LNCaP clone FGC (cell line): ENCODE data around the gene EHMT1.
"Not testable (repeated sequence)": the region's sequence is repeated elsewhere in the genome, so short reads cannot be mapped to it uniquely, and the experiment has no call there.

Experiments used
- DNase-seq: peaks from one replicate; pipeline ENCODE4 v3.0.0-alpha.2; 2011; ENCODE audit warnings: low read depth
- H3K4me3 ChIP-seq: 2 replicates; pipeline ENCODE4 v1.5.1; 2011; ENCODE audit warnings: mild to moderate bottlenecking, low read depth, low read length, control low read depth
- TF ChIP-seq, protein P1 (sequence below): IDR thresholded peaks from 2 replicates; pipeline ENCODE4 v1.5.1; 2012; ENCODE audit warnings: mild to moderate bottlenecking; ENCODE audit not compliant: control insufficient read depth, insufficient read depth; ENCODE audit errors: extremely low read depth

EHMT1 gene

DNA sequence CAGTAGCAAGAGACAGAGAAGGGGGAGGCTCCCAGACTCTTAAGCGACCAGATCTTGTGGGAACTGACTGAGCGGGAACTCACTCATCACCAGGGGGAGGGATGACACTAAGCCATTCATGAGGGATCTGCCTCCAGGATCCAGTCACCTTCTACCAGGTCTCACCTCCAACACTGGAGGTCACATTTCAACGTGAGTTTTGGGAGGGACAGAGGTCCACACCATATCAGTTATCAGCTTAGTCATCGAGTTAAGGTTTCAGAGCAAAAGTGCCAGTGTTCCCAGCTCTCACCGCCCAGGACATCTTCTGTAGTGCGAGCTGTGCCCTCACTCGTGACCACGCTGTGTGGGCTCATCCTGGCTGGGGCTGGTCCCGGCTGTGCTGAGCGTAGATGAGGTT, 160.1 kb downstream of the EHMT1 start:
- no peak overlapping the region for H3K4me3 ChIP-seq
- no peak for DNase-seq
- TF ChIP-seq, protein P1, sequence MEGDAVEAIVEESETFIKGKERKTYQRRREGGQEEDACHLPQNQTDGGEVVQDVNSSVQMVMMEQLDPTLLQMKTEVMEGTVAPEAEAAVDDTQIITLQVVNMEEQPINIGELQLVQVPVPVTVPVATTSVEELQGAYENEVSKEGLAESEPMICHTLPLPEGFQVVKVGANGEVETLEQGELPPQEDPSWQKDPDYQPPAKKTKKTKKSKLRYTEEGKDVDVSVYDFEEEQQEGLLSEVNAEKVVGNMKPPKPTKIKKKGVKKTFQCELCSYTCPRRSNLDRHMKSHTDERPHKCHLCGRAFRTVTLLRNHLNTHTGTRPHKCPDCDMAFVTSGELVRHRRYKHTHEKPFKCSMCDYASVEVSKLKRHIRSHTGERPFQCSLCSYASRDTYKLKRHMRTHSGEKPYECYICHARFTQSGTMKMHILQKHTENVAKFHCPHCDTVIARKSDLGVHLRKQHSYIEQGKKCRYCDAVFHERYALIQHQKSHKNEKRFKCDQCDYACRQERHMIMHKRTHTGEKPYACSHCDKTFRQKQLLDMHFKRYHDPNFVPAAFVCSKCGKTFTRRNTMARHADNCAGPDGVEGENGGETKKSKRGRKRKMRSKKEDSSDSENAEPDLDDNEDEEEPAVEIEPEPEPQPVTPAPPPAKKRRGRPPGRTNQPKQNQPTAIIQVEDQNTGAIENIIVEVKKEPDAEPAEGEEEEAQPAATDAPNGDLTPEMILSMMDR, result no peak

DNA sequence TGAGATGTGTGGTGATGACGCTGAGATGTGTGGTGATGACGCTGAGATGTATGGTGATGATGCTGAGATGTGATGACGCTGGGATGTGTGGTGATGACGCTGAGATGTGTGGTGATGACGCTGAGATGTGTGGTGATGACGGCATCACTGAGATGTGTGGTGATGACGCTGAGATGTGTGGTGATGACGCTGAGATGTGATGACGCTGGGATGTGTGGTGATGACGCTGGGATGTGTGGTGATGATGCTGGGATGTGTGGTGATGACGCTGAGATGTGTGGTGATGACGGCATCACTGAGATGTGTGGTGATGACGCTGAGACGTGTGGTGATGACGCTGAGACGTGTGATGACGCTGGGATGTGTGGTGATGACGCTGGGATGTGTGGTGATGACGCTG, 161.2 kb downstream of the EHMT1 start:
- not testable (repeated sequence) for DNase-seq, H3K4me3 ChIP-seq

DNA sequence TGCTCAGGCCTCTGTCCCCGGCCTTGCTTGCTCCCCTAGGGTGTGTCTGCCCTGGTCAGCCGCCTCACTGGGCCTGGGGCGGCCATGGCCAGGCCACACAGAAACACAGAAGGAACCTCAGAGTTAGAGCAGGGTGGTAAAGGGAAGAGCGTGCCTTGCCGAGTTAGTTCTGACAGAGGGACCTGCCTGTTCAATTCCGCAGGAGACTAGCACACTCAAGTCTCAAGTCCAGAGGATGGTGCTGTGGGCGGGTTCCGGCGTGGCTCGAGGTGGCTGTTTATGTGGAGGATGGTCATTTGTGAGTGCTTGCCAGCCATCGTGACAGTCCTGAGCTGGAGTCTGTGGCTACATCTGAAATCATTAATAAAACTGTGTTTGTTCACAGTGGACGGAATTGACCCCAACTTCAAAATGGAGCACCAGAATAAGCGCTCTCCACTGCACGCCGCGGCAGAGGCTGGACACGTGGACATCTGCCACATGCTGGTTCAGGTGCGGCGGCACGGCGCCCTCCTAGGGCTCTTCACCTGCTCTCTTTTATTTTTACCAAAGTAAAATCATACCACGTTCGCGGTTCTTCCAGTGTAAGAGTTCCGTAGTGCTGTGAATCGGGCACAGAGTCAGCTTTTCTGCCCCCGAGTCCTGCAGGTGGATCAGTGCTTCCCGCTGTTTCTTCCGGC, 163.2 kb downstream of the EHMT1 start:
- no peak overlapping the region for H3K4me3 ChIP-seq
- DNase-seq, result no peak
- TF ChIP-seq, protein P1, result no peak

DNA sequence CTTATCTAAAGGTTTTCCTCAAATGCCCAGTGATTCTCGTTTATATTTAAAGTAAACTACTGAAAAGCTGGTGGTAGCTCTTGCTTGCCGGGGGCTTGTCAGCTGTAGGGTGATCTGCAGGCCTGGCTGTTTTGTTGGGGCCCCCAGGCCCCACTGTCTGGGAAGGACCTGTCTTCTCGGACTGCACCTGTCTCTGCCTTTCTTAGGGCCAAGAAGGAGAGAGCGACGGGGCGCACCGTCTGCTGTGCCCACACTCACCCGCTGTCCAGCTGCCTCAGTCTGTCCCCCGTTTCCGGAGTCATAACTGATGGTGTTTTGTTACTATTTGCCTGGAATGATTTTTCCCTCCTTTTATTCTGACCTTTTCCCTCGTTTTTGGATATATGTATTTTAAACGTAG, 164.7 kb downstream of the EHMT1 start:
- TF ChIP-seq, protein P1, result no peak
- DNase-seq, result no peak
- H3K4me3 ChIP-seq, result no peak overlapping the region

DNA sequence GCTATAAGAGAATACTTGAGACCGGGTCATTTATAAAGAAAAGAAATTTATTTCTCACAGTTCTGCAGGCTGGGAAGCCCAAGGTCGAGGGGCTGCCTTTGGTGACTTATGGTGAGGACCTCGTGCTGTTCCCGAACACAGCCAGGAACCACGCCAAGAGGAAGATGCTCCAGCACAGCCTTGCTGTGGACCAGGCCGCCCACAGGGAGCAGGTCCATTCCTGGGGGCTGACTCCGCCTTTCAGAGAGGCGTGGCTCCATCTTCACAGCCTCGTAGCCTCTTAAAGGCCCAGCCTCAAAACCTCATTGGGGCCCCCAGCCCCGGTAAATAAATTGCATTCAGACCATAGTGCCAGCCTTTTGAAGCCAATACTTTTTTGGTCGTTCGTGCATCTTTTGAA, 165.2 kb downstream of the EHMT1 start:
- TF ChIP-seq, protein P1, result no peak
- no peak for DNase-seq
- no peak overlapping the region for H3K4me3 ChIP-seq

DNA sequence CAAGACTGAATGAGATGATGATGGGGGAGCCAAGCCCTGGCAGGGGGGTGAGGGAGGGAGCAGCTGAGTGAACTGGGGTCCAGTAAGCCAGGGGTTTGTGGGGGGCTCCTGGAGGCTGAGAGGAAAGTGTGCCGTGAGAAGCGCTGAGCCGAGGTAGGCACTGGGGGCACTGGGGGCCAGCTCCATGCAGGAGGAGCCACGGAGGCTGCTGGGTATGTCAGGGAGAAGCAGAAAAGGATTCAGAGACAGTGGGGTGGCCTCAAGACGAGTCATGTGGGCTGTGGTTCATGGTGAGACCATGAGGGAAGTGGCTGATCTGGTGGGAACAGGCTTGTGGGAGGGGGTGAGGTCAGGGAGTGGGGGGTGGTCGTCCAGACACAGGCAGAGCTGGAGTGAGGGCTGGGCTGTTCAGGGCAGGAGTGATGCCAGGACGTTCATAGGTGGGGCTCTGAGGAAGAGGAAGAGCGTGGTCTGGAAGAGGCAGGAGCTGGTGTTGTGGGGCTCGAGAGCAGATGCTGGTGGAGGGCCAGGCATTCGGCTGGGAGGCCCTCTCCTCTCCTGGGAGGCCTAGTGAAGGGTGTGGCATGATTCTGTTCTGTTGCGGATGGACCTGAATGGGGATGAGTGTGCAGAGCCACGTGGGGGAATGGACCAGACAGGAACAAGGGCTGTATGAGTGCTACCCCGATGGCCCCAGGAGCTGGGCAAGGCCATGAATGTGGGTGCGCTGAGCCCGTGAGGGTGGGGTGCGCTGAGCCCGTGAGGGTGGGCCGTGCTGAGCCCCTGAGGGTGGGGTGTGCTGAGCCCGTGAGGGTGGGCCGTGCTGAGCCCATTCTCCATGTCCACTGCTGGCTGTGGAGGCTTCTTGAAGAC, 166.1 kb downstream of the EHMT1 start:
- no peak overlapping the region for H3K4me3 ChIP-seq
- TF ChIP-seq, protein P1, result no peak
- no peak for DNase-seq

DNA sequence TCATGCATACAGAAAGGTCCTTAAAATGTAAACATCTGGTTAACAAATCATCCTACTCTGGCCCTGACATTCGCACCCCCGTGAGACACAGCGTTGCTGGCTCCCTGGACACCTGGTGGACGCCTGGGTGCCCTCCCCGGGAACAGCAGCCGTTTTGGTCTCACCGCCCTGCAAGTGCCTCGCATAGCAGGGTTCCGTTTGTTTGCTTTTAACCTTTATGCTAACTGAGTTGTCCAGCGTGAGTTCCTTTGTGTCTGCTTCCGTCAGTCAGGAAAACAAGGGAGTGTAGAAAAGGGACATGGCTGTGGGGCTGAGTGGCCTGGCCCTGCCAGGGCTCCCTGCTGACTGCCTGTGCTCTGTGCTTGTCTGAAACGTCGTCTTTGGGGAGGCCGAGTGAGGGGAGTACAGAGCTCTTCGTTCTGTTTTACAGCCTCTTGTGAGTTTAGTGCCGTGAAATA, 166.9 kb downstream of the EHMT1 start:
- TF ChIP-seq, protein P1, result 0 out of 2 replicates have a peak, but pooled peaks have one; percentile 9
- no peak overlapping the region for H3K4me3 ChIP-seq
- DNase-seq, result peak; percentile 48
